GM12873 (cell line): Measurements from ENCODE around the gene DGKB.

Experiments
- CTCF ChIP-seq: IDR thresholded peaks from 2 replicates; pipeline ENCODE4 v1.5.1; 2012; ENCODE audit warnings: low read depth, mild to moderate bottlenecking, moderate library complexity, low read length, control low read depth; ENCODE audit not compliant: insufficient read depth; ENCODE audit errors: missing control alignments

The DGKB gene

GRCh38 chr7:14585232-14585631 is 317.3 kb downstream of the DGKB start:
- no peak for TF ChIP-seq CTCF

- TF ChIP-seq CTCF, result no peak
Observed at GRCh38 chr7:14583518-14583917, 319.0 kb downstream of the DGKB start.

- TF ChIP-seq CTCF, result no peak
Observed at GRCh38 chr7:14582010-14582409, 320.5 kb downstream of the DGKB start.

GRCh38 chr7:14579971-14580370 is 322.6 kb downstream of the DGKB start:
- no peak for TF ChIP-seq CTCF

- TF ChIP-seq CTCF, result no peak
Observed at GRCh38 chr7:14576578-14576977, 326.0 kb downstream of the DGKB start.

- TF ChIP-seq CTCF, result no peak
Observed at GRCh38 chr7:14570750-14571607, 331.6 kb downstream of the DGKB start.

GRCh38 chr7:14552060-14552459 is 350.5 kb downstream of the DGKB start:
- no peak for TF ChIP-seq CTCF

- TF ChIP-seq CTCF, result no peak
Observed at GRCh38 chr7:14551310-14551709, 351.2 kb downstream of the DGKB start.
